Stimulated activated CD8-positive, alpha-beta memory T cell treated with anti-CD3 and anti-CD28 coated beads, Interleukin-2, amount 100 ng/mL, for 48 hours (primary cell): ENCODE measurements around the gene MAFF.

Experiments used
- DNase-seq, 2 donors: peaks; one replicate each; pipeline ENCODE4 v3.0.0-alpha.2; 2020; ENCODE audit warnings: low read depth in 2 of 2

Gene MAFF

DNA sequence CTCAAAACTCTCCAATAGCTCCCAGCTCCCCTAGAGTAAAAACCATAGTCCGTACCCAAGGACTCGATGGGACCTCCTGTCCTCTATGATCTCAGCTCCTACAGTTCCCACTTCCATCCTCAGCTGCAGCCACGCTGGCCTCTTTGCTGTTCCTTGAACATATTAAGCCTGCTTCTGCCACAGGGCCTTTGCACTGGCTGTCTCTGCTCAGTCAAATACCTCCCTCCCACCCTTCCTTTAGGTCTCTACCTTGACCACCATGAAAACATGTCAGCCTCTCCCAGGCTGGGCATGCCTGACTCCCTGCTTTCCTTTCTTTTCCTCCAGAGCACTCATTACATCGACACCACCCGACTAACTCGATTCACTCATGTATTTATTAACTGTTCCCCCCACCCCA lies 46.5 kb downstream of the MAFF start:
- DNase-seq: no peak

DNA sequence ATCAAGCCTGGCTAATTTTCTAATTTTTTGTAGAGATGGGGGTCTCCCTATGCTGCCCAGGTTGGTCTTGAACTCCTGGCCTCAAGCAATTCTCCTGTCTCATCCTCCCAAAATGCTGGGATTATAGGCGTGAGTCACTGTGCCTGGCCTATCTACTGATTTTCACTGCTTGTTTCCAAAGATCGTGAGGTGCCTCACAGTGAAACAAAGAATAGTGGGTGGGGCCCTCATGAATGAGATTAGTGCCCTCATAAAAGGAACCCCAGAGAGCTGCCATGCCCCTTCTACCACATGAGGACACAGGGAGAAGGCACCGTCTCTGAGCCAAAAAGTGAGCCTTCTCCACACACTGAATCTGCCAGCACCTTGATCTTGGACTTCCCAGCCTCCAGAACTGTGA lies 47.5 kb downstream of the MAFF start:
- no peak for DNase-seq

- no peak for DNase-seq
These were observed 48.2 kb downstream of the MAFF start for GRCh38 chr22:38249803-38250642.

- DNase-seq: no peak
These were observed 49.0 kb downstream of the MAFF start for GRCh38 chr22:38250643-38251340.

- no peak for DNase-seq
These were observed 49.5 kb downstream of the MAFF start for GRCh38 chr22:38251341-38251692.

DNA sequence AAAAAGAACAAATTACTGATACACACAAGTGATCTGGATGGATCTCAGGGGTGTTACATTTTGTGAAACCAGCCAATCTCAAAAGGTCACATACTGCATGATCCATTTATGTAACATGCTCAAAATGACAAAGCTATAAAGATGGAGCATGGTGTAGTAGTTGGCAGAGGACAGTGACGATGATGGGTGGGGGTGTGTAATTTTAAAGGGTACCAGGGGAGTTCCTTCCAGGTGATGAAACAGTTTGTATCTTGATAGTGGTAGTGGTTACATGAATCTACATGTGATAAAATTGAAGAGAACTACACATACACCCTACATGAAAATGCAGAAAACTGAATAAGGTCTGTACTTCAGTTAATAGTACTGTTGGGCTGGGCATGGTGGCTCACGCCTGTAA lies 53.9 kb downstream of the MAFF start:
- DNase-seq: no peak

DNA sequence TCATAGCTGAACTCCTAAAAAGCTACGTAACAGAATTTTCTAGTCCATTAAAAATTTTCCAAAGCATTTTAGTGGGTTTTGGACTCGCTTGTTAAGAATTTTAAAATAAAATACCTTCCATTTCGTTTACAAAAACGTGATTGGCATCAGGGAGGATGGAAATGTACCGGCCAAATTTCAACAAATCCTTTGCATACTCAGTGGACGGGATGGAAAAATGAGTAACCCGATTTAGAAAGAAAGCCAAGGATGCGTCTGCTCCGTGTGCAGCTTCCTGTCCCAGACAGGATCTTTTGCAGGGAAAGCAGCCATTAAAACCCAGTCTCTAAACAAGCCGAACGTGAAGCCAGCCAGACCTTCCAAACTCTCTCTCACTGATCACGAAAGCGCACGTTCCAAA lies 55.4 kb downstream of the MAFF start:
- DNase-seq: no peak

- DNase-seq: no peak
These were observed 56.0 kb downstream of the MAFF start for GRCh38 chr22:38257650-38258250.

DNA sequence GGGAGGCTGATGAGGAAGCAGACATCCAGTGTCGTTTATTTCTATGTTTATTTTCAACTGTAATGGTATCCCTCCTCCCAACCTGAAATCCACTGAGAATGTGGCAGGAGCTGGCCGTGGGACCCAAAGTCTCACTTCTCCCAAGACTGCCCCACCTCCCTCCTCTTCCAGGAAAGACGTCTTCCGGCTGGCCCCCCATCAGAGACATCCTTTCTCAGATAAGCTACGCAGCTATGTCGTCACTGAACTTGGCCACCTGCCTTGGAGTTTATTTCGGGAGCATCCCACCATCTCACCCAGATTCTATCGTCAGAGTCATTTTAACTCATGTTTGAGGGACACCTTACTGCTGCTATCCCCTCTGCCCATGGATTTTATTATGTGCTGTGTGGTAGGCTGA lies 57.1 kb downstream of the MAFF start:
- DNase-seq: no peak

DNA sequence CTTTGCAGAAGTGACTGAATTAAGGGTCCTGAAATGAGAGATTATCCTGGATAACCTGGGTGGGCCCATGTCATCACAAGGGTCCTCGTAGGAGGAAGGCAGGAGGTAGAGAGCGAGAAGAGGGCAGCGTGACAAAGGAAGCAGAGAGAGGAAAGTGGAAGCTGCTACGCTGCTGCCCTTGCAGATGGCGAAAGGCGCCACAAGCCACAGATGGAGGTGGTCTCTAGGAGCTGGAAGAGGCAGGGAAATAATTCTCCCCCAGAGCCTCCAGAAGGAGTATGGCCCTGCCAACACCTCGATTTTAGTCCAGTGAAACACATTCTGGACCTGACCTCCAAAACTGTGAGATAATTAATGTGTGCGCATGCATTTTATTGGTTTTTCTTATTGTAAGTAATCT lies 57.6 kb downstream of the MAFF start:
- DNase-seq: no peak

- no peak for DNase-seq
These were observed 59.2 kb downstream of the MAFF start for GRCh38 chr22:38260761-38261681.

DNA sequence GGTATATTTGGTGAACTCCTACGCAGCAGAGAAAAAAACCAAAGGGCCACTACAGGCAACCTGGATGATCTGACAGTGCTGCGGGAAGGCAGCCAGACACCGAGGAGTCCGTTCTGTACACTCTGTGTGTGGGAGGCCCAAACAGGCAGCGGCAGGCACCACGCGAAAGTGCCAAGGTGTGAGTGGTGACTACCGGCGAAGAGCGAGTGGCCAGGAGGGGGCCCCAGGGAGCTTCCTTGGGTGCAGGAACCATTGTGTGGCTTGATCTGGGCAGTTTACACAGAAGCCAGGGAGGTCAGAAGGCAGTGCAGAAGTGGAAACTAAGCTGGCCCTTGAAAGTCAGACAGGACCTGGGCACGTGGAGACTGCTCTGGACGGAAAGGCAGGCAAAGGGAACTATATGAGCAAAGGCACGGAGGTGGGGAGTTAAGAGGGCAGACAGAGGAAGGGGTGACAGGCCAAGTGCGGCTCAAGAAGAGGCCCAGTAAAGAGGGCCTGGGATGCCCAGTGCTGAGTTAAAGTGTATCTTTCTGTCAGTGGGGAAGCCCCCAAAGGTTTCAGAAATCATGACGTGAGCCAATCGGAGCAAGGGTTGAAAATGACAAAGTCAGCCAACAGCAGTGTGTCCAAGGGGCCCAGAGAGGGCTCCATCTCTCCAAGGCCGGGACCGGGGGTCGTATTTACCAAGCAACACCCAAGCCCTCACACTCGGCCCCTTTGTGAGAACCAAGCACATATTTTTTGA lies 60.4 kb downstream of the MAFF start:
- DNase-seq: peak; percentile 23 to 31

DNA sequence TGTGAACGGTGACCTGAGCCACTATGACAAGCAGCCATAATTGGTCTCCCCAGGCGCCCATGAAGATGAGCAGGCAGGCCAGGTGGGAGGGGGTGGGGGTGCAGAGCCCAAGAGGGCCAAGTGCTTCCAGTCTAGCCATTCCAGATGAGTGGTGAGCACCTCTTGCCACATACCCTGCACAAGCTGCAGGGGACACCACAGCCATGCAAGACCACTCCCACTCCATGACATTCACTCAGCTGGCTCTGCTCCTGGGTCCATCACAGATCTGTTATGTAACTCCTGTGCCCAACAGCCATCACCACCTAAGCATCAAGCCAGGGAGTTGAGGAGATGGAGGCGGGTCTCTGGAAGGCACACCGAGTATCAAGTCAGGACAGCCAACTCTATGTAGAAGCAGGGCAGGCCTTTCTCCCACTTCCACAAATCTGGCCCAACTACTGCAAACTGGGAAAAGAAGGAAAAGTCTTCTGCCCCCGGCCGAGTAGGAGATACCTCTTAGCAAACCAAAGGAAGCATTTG lies 62.6 kb downstream of the MAFF start:
- DNase-seq: no peak
